Measurements from ENCODE around the gene CABLES2. TPM values are rescaled to one million over a fixed set of nuclear protein-coding genes. Genes with fewer than 3 reads are reported as not detected.

CABLES2 gene
- total and polyA plus RNA-seq, 4 donors: 0.92 to 3.2 (median 2.0) TPM

- Histone ChIP-seq H3K4me3 (ENCODE audit: low read depth in 1 of 3, low read length in 3 of 3) (no peak overlapping the region), H3K27ac (ENCODE audit: low read depth in 1 of 2, low read length in 2 of 2) (no peak overlapping the region), H3K27me3 (ENCODE audit: control insufficient read depth in 4 of 4, insufficient read depth in 4 of 4, low read length in 3 of 4) (no peaks in the 10 kb centered on the region), H3K9me3 (ENCODE audit: control insufficient read depth in 4 of 4, low read length in 3 of 4) (no peaks in the 10 kb centered on the region), H3K4me1 (ENCODE audit: control insufficient read depth in 4 of 4, insufficient read depth in 4 of 4, low read length in 3 of 4) (peaks cover 17 to 31% (median 23%) of the 10 kb centered on the region in 4 donors), H3K36me3 (ENCODE audit: control insufficient read depth in 4 of 4, insufficient read depth in 3 of 4, low read depth in 1 of 4, low read length in 3 of 4) (peaks cover 0 to 20% (median 5%) of the 10 kb centered on the region in 4 donors), H3K9ac (ENCODE audit: low read depth in 1 of 2, low read length in 2 of 2) (no peak overlapping the region)
- WGBS: 81% methylated on average over 16 of the region's 16 CpGs
- no peak for TF ChIP-seq JUND (IDR thresholded peaks at IDR 0.05)
- no peak for TF ChIP-seq YY1 (IDR thresholded peaks at IDR 0.05)
- TF ChIP-seq NR2F2 (IDR thresholded peaks at IDR 0.05): no peak
- no peak for DNase-seq (ENCODE audit: low spot score)
Observed at GRCh38 chr20:62350098-62350628, 56.9 kb downstream of the CABLES2 start.

- TF ChIP-seq EGR1 (IDR thresholded peaks at IDR 0.05; ENCODE audit: low read depth in 2 of 2): no peak
- no peak for TF ChIP-seq RXRA (IDR thresholded peaks at IDR 0.05)
- no peak for TF ChIP-seq TAF1 (conservative IDR thresholded peaks at IDR 0.05)
- no peak for TF ChIP-seq FOXA1 (IDR thresholded peaks at IDR 0.05)
- no peak for TF ChIP-seq SP1 (IDR thresholded peaks at IDR 0.05)
- no peak for TF ChIP-seq YY1 (IDR thresholded peaks at IDR 0.05)
- no peak for TF ChIP-seq HNF4G (IDR thresholded peaks at IDR 0.05)
- TF ChIP-seq ATF3 (IDR thresholded peaks at IDR 0.05): no peak
- no peak for TF ChIP-seq MAX (IDR thresholded peaks at IDR 0.05)
- TF ChIP-seq ZBTB33 (IDR thresholded peaks at IDR 0.05): no peak
- TF ChIP-seq RAD21 (IDR thresholded peaks at IDR 0.05): no peak
- no peak for TF ChIP-seq GABPA (IDR thresholded peaks at IDR 0.05 in 1 of 2, conservative IDR thresholded peaks at IDR 0.05 in 1 of 2)
- TF ChIP-seq CTCF (IDR thresholded peaks at IDR 0.05; ENCODE audit: low read depth, low read length, missing input control): no peak
- TF ChIP-seq NR2F2 (IDR thresholded peaks at IDR 0.05): no peak
- TF ChIP-seq FOXA2 (IDR thresholded peaks at IDR 0.05): no peak
- TF ChIP-seq HNF4A (conservative IDR thresholded peaks at IDR 0.05): no peak
- no peak for TF ChIP-seq JUND (IDR thresholded peaks at IDR 0.05)
- TF ChIP-seq REST (IDR thresholded peaks at IDR 0.05): no peak
- Histone ChIP-seq H3K4me1 (ENCODE audit: control insufficient read depth in 4 of 4, insufficient read depth in 4 of 4, low read length in 3 of 4) (peaks cover 11 to 25% (median 18%) of the 10 kb centered on the region in 4 donors), H3K36me3 (ENCODE audit: control insufficient read depth in 4 of 4, insufficient read depth in 3 of 4, low read depth in 1 of 4, low read length in 3 of 4) (peaks cover 0 to 20% (median 5%) of the 10 kb centered on the region in 4 donors), H3K9me3 (ENCODE audit: control insufficient read depth in 4 of 4, low read length in 3 of 4) (no peaks in the 10 kb centered on the region), H3K27me3 (ENCODE audit: control insufficient read depth in 4 of 4, insufficient read depth in 4 of 4, low read length in 3 of 4) (no peaks in the 10 kb centered on the region), H3K9ac (ENCODE audit: low read depth in 1 of 2, low read length in 2 of 2) (no peak overlapping the region), H3K27ac (ENCODE audit: low read depth in 1 of 2, low read length in 2 of 2) (no peak overlapping the region), H3K4me3 (ENCODE audit: low read depth in 1 of 3, low read length in 3 of 3) (no peak overlapping the region)
- no peak for DNase-seq (ENCODE audit: low spot score)
- 81% methylated on average over 7 of the region's 7 CpGs for WGBS
Observed at GRCh38 chr20:62349556-62350097, 57.5 kb downstream of the CABLES2 start.

Measured in liver (tissue), 9 donors.